ENCODE data around the gene POLK.

GRCh38 chr5:75640826-75641225 lies 129.1 kb downstream of the POLK start:
- TF ChIP-seq CTCF (conservative IDR thresholded peaks at IDR 0.05; ENCODE audit: low read length) (no peak), EZH2phosphoT487 (IDR thresholded peaks at IDR 0.05; ENCODE audit: borderline replicate concordance, low read depth, low read length) (no peak)
